GM20431 (cell line): ENCODE data around the gene JKAMP.

Experiments used
- in situ Hi-C: fragments of 300-500 bp; cut with MseI, MboI; formaldehyde crosslinking; loops from one replicate; pipeline ENCODE4 v1.15.0; 2020; ENCODE audit warnings: low sequenced_read_pairs; ENCODE audit not compliant: unreplicated experiment

JKAMP gene

GRCh38 chr14:59483819-59484638 is at the start of gene JKAMP, which contains the start of gene L3HYPDH:
JKAMP (plus strand) TSS chr14:59484517; CDS start chr14:59484590, 73 bp downstream.
L3HYPDH (minus strand) TSS chr14:59484408; CDS start chr14:59484316, 92 bp downstream.
- in situ Hi-C loops: no loop called here

GRCh38 chr14:59435101-59435500 is 49.2 kb upstream of the JKAMP start:
- in situ Hi-C loops: no loop called here

GRCh38 chr14:59435987-59436386 is 48.3 kb upstream of the JKAMP start:
- in situ Hi-C loops: no loop called here

- in situ Hi-C loops: no loop called here
Measured at GRCh38 chr14:59438195-59438647, 46.1 kb upstream of the JKAMP start.

GRCh38 chr14:59439256-59439965 is 44.9 kb upstream of the JKAMP start:
- in situ Hi-C loops: no loop called here

- in situ Hi-C loops: loop anchor here (10.0 kb wide), 1 partner anchor 324 kb away; no protein-coding TSS in a partner anchor
Measured at GRCh38 chr14:59448673-59449072, 35.6 kb upstream of the JKAMP start.

- in situ Hi-C loops: no loop called here
Measured at GRCh38 chr14:59450716-59451115, 33.6 kb upstream of the JKAMP start.

- in situ Hi-C loops: no loop called here
Measured at GRCh38 chr14:59451849-59452248, 32.5 kb upstream of the JKAMP start.

GRCh38 chr14:59454139-59454538 is 30.2 kb upstream of the JKAMP start:
- in situ Hi-C loops: no loop called here

- in situ Hi-C loops: no loop called here
Measured at GRCh38 chr14:59455411-59455810, 28.9 kb upstream of the JKAMP start.

GRCh38 chr14:59458486-59458885 is 25.8 kb upstream of the JKAMP start:
- in situ Hi-C loops: no loop called here

GRCh38 chr14:59460378-59460777 is 23.9 kb upstream of the JKAMP start:
- in situ Hi-C loops: no loop called here

GRCh38 chr14:59461891-59462290 is 22.4 kb upstream of the JKAMP start:
- in situ Hi-C loops: no loop called here

GRCh38 chr14:59463787-59464485 is 20.4 kb upstream of the JKAMP start:
- in situ Hi-C loops: no loop called here

GRCh38 chr14:59464486-59465315 is 19.6 kb upstream of the JKAMP start:
- in situ Hi-C loops: no loop called here

- in situ Hi-C loops: no loop called here
Measured at GRCh38 chr14:59465316-59466135, 18.8 kb upstream of the JKAMP start, which contains the start of gene GPR135. GPR135 (minus strand) TSS chr14:59465380; CDS start chr14:59465226, 154 bp downstream.

GRCh38 chr14:59474172-59474571 is 10.1 kb upstream of the JKAMP start:
- in situ Hi-C loops: no loop called here

GRCh38 chr14:59475709-59476108 is 8.6 kb upstream of the JKAMP start:
- in situ Hi-C loops: no loop called here

GRCh38 chr14:59478540-59478939 is 5.8 kb upstream of the JKAMP start:
- in situ Hi-C loops: no loop called here
